Activated CD4-positive, alpha-beta T cell treated with anti-CD3 and anti-CD28 coated beads, Interleukin-2, amount 50 U/mL, for 48 hours (primary cell): ENCODE measurements around the gene CPTP.
"Not testable (repeated sequence)": the region's sequence is repeated elsewhere in the genome, so short reads cannot be mapped to it uniquely, and the experiment has no call there.

Source experiments
- DNase-seq, 2 experiments: peaks; one replicate each; pipeline ENCODE4 v3.0.0-alpha.2; 2020

The CPTP gene

GRCh38 chr1:1307261-1307922 lies 17.2 kb upstream of the CPTP start:
- peak in 1 of 2 experiments; percentile 30 for DNase-seq

DNA sequence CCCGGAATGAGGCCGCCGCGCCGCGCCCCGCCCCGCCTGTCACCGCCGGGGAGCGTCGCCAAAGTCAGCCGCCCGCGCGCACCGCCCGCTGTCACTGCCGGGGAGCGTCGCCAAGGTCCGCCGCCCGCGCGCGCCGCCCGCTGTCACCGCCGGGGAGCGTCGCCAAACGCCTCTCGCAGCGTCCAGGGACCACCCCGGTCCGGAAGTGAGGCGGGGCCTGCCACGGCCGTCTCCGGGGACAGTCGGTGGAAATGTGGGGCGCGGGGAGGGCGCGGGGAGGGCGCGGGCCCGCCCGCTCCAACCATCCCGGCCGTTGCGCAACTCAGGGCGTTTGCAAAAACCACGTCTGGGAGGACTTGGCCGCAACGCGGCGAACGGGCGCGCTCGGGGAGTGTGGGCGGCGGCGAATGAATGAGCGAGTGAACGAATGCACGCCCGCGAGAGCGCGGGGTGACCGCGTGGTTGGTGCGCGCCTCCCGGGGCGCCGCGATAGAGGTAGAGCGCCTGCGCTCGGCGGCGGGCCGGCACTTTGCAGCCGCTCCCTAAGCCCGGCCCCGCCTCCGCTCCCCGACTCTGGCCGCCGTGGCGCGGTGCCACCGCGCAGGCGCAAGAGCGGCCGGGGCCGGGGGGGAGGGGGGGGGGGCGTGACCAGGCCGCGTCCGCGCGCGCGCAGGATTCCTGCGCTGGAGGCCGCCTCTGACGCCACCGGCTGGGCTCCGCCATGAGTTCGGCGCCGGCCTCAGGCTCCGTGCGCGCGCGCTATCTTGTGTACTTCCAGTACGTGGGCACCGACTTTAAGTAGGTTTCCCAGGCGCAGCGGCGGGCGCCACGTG lies 16.5 kb upstream of the CPTP start, which contains the start of the genes ACAP3 and PUSL1:
ACAP3 (minus strand) TSS at position 8 of the 833 bp plus-strand sequence. CDS start 115 bp downstream, outside the sequence.
PUSL1 (plus strand) TSS at position 675 of the 833 bp plus-strand sequence; CDS start at position 722, 47 bp downstream.
- peak; percentile 86 to 87 for DNase-seq

- DNase-seq: peak in 1 of 2 experiments; percentile 31
These were observed 15.8 kb upstream of the CPTP start for GRCh38 chr1:1308756-1309250.

DNA sequence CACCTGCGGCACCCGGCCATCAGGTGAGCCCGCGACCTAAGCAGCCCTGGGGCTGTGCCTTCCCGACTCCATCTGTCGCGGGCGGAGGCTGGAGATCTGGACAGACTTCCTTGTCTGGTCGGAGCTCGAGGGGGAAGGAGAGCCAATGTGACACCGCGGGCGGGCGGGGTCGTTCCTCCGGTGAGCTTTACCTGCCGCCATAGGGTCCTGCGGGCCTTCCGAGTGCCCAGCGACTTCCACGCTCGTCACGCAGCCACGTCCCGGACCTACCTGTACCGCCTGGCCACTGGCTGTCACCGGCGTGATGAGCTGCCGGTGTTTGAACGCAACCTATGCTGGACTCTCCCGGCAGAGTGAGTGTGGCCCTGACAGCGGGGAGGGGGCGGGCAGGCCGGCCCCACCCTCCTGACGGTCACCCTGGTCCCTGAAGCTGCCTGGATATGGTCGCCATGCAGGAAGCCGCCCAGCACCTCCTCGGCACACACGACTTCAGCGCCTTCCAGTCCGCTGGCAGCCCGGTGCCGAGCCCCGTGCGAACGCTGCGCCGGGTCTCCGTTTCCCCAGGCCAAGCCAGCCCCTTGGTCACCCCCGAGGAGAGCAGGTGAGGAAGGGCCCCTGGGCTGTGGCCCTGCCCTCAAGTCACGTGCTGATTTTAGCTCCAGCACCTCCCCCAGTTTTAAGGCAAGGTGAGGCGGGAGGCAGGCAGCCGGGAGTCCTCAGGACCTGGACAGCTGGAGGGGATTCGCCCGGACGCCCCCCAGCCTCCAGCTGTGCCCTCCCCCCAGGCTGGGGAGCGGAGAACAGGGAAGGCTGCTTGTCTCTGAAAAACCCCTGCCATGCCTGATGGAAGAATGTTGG lies 15.1 kb upstream of the CPTP start:
- DNase-seq: peak in 1 of 2 experiments; percentile 33

DNA sequence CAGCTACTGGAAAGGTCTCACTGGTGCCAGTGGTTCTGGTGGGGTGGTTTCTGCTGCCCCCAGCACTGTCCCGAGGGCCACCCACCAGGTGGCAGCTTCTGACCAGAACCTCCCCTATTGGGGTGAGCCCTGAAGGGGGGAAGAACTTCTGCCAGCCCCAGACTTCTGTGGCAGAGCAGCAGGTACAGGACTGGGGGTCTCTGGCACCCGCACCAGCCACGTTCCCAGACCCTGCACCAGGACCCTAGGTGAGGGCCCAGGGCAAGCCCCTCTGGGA lies 14.6 kb upstream of the CPTP start:
- no peak for DNase-seq

DNA sequence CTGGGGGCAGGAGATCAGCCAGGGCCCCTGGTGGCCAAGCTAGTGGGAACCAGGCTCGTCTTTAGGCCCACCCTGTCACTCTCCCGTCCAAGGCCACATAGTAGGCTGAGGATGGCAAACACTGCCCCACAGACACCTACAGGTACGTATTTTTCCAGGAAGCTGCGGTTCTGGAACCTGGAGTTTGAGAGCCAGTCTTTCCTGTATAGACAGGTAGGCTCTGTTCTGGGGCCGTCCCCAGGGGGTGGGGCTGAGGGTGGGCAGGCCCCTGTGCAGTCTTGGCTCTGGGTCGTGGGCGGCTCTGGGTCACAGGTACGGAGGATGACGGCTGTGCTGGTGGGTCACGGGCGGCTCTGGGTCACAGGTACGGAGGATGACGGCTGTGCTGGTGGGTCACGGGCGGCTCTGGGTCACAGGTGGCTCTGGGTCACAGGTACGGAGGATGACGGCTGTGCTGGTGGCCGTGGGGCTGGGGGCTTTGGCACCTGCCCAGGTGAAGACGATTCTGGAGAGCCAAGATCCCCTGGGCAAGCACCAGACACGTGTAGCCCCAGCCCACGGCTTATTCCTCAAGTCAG lies 14.0 kb upstream of the CPTP start:
- no peak for DNase-seq

- no peak for DNase-seq
These were observed 13.2 kb upstream of the CPTP start for GRCh38 chr1:1311107-1312104.

DNA sequence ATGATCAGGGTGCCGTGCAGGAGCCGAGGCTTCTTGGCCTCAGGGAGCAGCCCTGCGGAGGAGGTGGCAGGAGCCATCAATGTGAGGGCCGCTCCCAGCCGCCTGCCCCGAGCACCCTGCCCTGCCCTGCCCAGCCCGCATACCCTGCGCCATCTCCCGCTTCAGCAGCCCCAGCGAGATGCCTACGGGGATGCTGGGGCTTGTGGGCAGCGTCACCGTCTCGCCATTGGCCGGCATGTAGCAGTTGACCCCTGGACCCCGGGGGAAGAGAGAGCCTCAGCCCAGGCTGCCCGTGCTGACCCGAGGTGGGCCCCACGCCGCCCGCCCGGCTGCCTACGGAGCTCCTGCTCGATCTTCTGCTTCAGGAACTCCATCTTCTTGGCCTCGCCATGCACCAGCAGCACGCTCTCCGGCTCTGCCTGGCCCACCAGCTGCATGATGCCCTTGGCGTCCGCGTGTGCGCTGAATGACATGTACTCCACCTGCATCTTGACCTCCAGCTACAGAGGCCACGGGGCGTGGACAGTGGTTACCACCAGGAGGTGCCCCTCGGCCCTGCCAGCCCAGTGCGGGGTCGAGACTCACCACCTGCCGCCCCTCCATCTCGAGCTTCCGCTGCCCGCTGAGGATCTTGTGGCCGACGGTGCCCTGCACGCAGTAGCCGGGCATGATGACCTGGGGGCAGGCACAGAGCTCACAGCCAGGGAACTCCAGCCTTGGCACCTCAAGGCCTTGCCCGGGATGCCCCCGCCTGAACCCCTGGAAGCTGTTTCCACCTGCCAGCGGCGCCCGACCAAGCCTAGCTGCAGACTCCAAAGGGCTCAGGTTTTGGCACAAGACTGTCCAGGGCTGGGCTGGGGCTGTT lies 11.9 kb upstream of the CPTP start:
- no peak for DNase-seq

DNA sequence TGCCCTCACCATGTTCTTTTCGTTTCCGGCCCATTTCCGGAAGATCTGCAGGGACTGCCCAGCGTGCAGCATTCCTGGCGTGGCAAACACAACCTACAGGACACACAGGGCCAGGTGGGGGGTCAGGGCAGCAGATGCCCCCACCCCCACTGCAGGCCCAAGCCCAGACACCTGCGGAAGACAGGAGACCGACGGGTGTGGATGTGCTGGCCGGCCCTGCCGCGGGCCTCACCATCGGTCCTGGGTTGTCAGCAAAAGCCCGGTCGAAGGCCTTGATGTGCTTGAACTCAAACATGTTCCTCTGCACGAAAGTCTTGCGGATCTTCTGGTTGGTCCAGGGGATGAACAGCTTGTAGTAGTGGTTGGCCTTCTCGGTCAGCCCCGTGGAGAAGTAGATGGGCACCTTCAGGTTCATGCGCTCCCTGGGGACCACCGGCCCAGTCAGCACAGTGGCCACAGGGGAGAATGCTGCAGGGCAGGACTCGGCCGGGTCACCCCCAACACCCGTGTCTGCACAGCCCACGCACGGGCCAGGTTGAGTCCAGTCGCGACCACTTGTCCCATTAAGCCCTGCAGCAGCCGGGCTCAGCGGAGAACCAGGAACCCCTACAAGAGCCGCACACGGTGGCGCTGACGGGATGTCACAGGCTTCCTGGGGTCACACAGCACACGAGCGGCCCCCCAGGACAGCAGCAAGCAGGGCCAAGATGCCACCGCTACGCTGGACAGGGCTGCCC lies 10.9 kb upstream of the CPTP start:
- no peak for DNase-seq

DNA sequence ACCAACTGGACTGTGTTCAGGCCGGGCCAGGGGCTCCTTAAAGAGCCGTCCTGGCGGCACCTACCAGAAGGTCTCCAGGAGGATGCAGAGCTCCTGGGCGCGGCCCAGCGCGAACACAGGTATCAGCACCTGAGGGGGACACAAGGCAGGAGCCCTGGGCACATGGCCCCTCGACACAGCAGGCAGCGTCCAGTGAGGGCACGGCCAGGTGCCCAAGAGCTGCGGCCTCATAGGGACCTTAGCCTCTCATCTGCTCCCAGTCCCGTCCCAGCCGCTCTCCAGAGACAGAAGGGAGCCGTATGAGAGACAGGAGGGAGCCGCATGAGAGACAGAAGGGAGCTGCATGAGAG lies 10.4 kb upstream of the CPTP start:
- DNase-seq: no peak

DNA sequence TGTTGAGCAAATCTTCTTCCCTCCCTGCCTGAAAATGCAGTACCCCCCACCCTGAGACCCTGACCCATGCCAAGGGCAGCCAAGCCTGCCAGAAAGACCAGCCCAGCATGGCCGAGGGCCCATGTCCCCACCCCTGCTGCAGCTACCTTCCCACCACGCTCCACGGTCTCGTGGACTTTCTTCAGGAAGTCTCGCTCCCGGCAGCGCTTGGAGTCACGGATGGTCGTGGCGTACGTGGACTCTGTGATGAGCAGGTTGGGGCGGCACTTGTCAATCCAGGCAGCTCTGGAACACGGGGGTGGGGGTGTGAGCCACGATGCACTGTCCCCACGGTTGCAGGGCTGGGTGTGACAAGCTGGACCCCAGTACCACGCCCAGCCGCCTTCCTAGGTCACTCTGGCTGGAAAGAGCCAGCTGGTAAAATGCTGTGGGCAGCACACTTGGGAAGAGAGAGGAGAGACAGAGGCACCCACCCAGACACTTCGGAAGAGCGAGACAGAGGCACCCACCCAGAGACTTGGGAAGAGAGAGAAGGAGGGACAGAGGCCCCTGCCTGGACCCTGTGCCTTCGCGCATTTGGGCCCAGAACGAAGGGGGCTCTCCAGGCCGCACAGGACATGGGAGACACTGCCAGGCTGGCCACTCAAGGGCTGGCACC lies 9.8 kb upstream of the CPTP start:
- DNase-seq: no peak

DNA sequence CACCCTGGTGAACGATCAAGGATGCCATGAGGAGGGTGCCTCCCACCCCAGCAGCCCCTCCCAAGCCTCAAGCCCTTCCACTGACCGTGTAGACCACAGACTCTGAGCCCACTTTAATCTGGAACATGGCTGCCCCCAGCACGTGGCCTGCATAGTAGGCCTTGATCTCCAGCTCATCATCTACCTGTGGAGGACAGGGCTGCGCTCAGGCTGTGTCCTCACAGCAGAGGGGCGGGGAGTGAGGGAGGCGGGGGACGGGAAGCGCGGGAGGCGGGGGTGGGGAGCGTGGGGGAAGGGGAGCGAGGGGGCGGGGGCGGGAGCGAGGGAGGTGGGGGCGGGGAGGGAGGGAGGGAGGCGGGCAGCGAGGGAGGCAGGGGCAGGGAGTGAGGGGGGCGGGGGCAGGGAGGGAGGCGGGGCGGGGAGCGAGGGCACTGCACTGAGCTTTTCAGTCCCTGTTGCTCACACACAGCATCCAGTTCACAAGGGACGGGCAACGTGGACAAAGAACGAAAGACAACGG lies 9.1 kb upstream of the CPTP start:
- DNase-seq: no peak

DNA sequence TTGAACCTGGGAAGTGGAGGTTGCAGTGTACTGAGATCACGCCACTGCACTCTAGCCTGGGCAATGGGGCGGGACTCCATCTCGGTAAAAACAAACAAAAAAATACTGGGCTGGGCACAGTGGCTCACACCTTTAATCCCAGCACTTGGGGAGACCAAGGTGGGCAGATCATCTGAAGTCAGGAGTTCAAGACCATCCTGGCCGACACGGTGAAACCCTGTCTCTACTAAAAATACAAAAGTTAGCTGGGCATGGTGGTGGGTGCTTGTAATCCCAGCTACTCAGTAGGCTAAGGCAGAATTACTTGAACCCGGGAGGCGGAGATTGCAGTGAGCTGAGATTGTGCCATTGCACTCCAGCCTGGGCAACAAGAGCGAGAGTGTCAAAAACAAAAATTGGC lies 8.4 kb upstream of the CPTP start:
- not testable (repeated sequence) for DNase-seq

GRCh38 chr1:1317420-1317819 lies 7.2 kb upstream of the CPTP start:
- DNase-seq: no peak

GRCh38 chr1:1318131-1318652 lies 6.4 kb upstream of the CPTP start:
- DNase-seq: no peak

- DNase-seq: no peak
These were observed 5.6 kb upstream of the CPTP start for GRCh38 chr1:1318777-1319645.

DNA sequence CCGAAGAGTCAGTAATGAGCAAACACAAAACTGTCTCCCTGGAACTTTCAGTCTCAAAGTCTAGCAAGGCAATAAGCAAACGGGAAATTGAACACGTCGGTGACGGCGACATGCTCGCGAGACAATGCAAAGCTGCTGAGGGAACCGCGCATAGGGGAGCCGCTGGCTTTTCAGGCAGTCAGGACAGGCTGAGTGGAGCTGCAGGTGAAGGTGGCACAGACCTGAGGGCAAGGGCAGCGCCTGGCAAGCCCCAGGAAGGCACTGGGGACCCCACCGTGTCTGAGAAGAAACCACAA lies 5.0 kb upstream of the CPTP start:
- no peak for DNase-seq
